Tongue (tissue), 2 donors: ENCODE results near the gene SLC35G2. TPM values are rescaled to one million over a fixed set of nuclear protein-coding genes. Genes with fewer than 3 reads are reported as not detected.
"Not testable (repeated sequence)": the region's sequence is repeated elsewhere in the genome, so short reads cannot be mapped to it uniquely, and the experiment has no call there.

Experiments
- DNase-seq: peaks from one replicate; pipeline ENCODE4 v3.0.0-alpha.2; 2015
- total RNA-seq: library from RNA; depleted of rRNA; stranded (reverse); fragments of >200 nt; gene quantifications from one replicate; pipeline ENCODE4 v1.2.3, GENCODE V29; 2014

The SLC35G2 gene
- total RNA-seq, 1 donor from 2014 or later: 4.2 TPM

GRCh38 chr3:136885357-136886213, 66.7 kb downstream of the SLC35G2 start:
- no peak for DNase-seq

- DNase-seq: no peak
Measured at GRCh38 chr3:136889947-136890346, 71.0 kb downstream of the SLC35G2 start.

GRCh38 chr3:136891934-136892855, 73.3 kb downstream of the SLC35G2 start:
- no peak for DNase-seq

- no peak for DNase-seq
Measured at GRCh38 chr3:136893848-136894443, 75.0 kb downstream of the SLC35G2 start.

GRCh38 chr3:136897171-136897570, 78.2 kb downstream of the SLC35G2 start:
- not testable (repeated sequence) for DNase-seq

GRCh38 chr3:136898549-136898948, 79.6 kb downstream of the SLC35G2 start:
- DNase-seq: no peak

- DNase-seq: no peak
Measured at GRCh38 chr3:136898954-136899353, 80.0 kb downstream of the SLC35G2 start.

- no peak for DNase-seq
Measured at GRCh38 chr3:136899622-136900158, 80.8 kb downstream of the SLC35G2 start.

GRCh38 chr3:136900694-136901093, 81.8 kb downstream of the SLC35G2 start:
- DNase-seq: not testable (repeated sequence)

- no peak for DNase-seq
Measured at GRCh38 chr3:136901391-136901790, 82.5 kb downstream of the SLC35G2 start.

GRCh38 chr3:136902530-136902929, 83.6 kb downstream of the SLC35G2 start:
- DNase-seq: not testable (repeated sequence)

- DNase-seq: no peak
Measured at GRCh38 chr3:136903899-136904298, 85.0 kb downstream of the SLC35G2 start.

GRCh38 chr3:136904746-136905145, 85.8 kb downstream of the SLC35G2 start:
- no peak for DNase-seq

Other genes starting within 250 kb of the SLC35G2 start
- gene STAG1, start 66.7 kb upstream of the SLC35G2 start, total RNA-seq: 95.8 TPM
- 54.3 TPM for gene NCK1, start 43.1 kb downstream of the SLC35G2 start, total RNA-seq
- gene IL20RB, start 138.9 kb downstream of the SLC35G2 start, total RNA-seq: 5.4 TPM